Parathyroid adenoma (tissue), 2 donors: Measurements from ENCODE around the gene CC2D1A.

Experiments used
- H2AFZ ChIP-seq: fragments of 300-600 bp; sonication (generic); one replicate; pipeline ENCODE4 v1.7.0; 2017; ENCODE audit warnings: antibody characterized with exemption, mild to moderate bottlenecking
- H3K27ac ChIP-seq: fragments of 300-600 bp; sonication (generic); one replicate; pipeline ENCODE4 v1.7.0; 2017
- H3K27me3 ChIP-seq: fragments of 300-600 bp; sonication (generic); one replicate; pipeline ENCODE4 v1.7.0; 2017; ENCODE audit warnings: low read length; ENCODE audit not compliant: control insufficient read depth, insufficient read depth
- H3K36me3 ChIP-seq: fragments of 300-600 bp; sonication (generic); one replicate; pipeline ENCODE4 v1.7.0; 2017; ENCODE audit warnings: low read length; ENCODE audit not compliant: control insufficient read depth, insufficient read depth
- H3K4me1 ChIP-seq: fragments of 300-600 bp; sonication (generic); one replicate; pipeline ENCODE4 v1.7.0; 2017; ENCODE audit warnings: control low read depth
- H3K4me2 ChIP-seq: fragments of 300-600 bp; sonication (generic); one replicate; pipeline ENCODE4 v1.7.0; 2017; ENCODE audit warnings: low read length
- H3K4me3 ChIP-seq: fragments of 300-600 bp; sonication (generic); one replicate; pipeline ENCODE4 v1.7.0; 2017; ENCODE audit warnings: low read depth, low read length
- H3K79me2 ChIP-seq: fragments of 300-600 bp; sonication (generic); one replicate; pipeline ENCODE4 v1.7.0; 2017; ENCODE audit warnings: control low read depth
- H3K9ac ChIP-seq: fragments of 300-600 bp; sonication (generic); one replicate; pipeline ENCODE4 v1.7.0; 2017; ENCODE audit warnings: mild to moderate bottlenecking
- H3K9me3 ChIP-seq: fragments of 300-600 bp; sonication (generic); one replicate; pipeline ENCODE4 v1.7.0; 2017; ENCODE audit warnings: low read length; ENCODE audit not compliant: control insufficient read depth
- CTCF ChIP-seq: fragments of 300-600 bp; sonication (generic); IDR thresholded peaks from one replicate; pipeline ENCODE4 v1.7.0; 2017; ENCODE audit warnings: antibody characterized with exemption, mild to moderate bottlenecking
- donor health status: primary hyperparathyroidism.

Gene CC2D1A

GRCh38 chr19:13876834-13877233 lies 29.2 kb upstream of the CC2D1A start, which contains the start of gene NANOS3:
NANOS3 (plus strand) TSS chr19:13877134; CDS start chr19:13877249, 115 bp downstream.
- H2AFZ ChIP-seq = no peak within 1 kb of the TSS
- H3K4me2 ChIP-seq = no peak within 1 kb of the TSS
- H3K79me2 ChIP-seq = no peaks in the 10 kb centered on the region
- H3K9me3 ChIP-seq = no peaks in the 10 kb centered on the region
- no peaks in the 10 kb centered on the region for H3K27me3 ChIP-seq
- peaks cover 5% of the 10 kb centered on the region for H3K4me1 ChIP-seq
- H3K9ac ChIP-seq = no peak within 1 kb of the TSS
- no peak for TF ChIP-seq CTCF
- H3K27ac ChIP-seq = no peak within 1 kb of the TSS
- H3K36me3 ChIP-seq = no peaks in the 10 kb centered on the region
- H3K4me3 ChIP-seq = no peak within 1 kb of the TSS

GRCh38 chr19:13877303-13877702 lies 28.7 kb upstream of the CC2D1A start:
- no peaks in the 10 kb centered on the region for H3K36me3 ChIP-seq
- no peak overlapping the region for H3K9ac ChIP-seq
- H3K9me3 ChIP-seq = no peaks in the 10 kb centered on the region
- no peak overlapping the region for H3K4me3 ChIP-seq
- H3K27ac ChIP-seq = no peak overlapping the region
- no peaks in the 10 kb centered on the region for H3K79me2 ChIP-seq
- H3K4me2 ChIP-seq = no peak overlapping the region
- H2AFZ ChIP-seq = no peak overlapping the region
- no peaks in the 10 kb centered on the region for H3K27me3 ChIP-seq
- no peak for TF ChIP-seq CTCF
- peaks cover 7% of the 10 kb centered on the region for H3K4me1 ChIP-seq

- H2AFZ ChIP-seq = peak overlapping the region; percentile 75
- peak; percentile 99 for TF ChIP-seq CTCF
- H3K79me2 ChIP-seq = no peaks in the 10 kb centered on the region
- no peaks in the 10 kb centered on the region for H3K27me3 ChIP-seq
- peak overlapping the region; percentile 62 for H3K4me2 ChIP-seq
- peak overlapping the region; percentile 40 for H3K4me3 ChIP-seq
- no peaks in the 10 kb centered on the region for H3K36me3 ChIP-seq
- no peak overlapping the region for H3K9ac ChIP-seq
- no peaks in the 10 kb centered on the region for H3K9me3 ChIP-seq
- H3K27ac ChIP-seq = peak overlapping the region; percentile 17
- H3K4me1 ChIP-seq = peaks cover 7% of the 10 kb centered on the region
Measured at GRCh38 chr19:13880059-13881043, 25.6 kb upstream of the CC2D1A start.

GRCh38 chr19:13881251-13881691 lies 24.7 kb upstream of the CC2D1A start:
- Histone ChIP-seq H2AFZ (no peak overlapping the region), H3K9me3 (no peaks in the 10 kb centered on the region), H3K4me2 (no peak overlapping the region), H3K4me3 (no peak overlapping the region), H3K27me3 (no peaks in the 10 kb centered on the region), H3K36me3 (no peaks in the 10 kb centered on the region), H3K79me2 (no peaks in the 10 kb centered on the region), H3K9ac (no peak overlapping the region), H3K27ac (no peak overlapping the region), H3K4me1 (peaks cover 7% of the 10 kb centered on the region)
- TF ChIP-seq CTCF = no peak
